ENCODE results near the gene LRRC36. TPM values are rescaled to one million over a fixed set of nuclear protein-coding genes. Genes with fewer than 3 reads are reported as not detected.
"Not testable (repeated sequence)": the region's sequence is repeated elsewhere in the genome, so short reads cannot be mapped to it uniquely, and the experiment has no call there.

LRRC36 gene
- total RNA-seq, 1 donor from 2014 or later = not detected

DNA sequence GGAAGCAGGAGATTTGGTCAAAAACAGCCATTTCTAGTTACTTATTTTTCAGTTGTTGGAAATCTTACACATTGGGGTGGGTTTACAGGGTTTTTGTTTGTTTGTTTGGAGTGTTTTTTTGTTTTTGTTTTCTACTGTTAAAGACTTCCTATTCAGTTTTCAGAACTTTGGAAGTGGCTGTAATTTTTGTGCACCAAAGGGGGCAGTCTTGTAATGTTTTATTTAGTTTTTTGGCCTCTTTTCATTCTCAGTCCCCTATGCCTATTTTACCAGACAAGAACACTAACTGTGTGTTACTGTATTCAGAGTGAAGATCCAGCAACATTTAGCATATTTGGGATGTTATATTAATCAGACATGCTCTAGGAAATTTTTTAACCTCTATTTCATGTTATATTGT is 46.0 kb downstream of the LRRC36 start:
- TF ChIP-seq, protein P1, sequence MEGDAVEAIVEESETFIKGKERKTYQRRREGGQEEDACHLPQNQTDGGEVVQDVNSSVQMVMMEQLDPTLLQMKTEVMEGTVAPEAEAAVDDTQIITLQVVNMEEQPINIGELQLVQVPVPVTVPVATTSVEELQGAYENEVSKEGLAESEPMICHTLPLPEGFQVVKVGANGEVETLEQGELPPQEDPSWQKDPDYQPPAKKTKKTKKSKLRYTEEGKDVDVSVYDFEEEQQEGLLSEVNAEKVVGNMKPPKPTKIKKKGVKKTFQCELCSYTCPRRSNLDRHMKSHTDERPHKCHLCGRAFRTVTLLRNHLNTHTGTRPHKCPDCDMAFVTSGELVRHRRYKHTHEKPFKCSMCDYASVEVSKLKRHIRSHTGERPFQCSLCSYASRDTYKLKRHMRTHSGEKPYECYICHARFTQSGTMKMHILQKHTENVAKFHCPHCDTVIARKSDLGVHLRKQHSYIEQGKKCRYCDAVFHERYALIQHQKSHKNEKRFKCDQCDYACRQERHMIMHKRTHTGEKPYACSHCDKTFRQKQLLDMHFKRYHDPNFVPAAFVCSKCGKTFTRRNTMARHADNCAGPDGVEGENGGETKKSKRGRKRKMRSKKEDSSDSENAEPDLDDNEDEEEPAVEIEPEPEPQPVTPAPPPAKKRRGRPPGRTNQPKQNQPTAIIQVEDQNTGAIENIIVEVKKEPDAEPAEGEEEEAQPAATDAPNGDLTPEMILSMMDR (IDR thresholded peaks at IDR 0.05; ENCODE audit: insufficient read depth, low read length, severe bottlenecking) = peak; percentile 38
- Histone ChIP-seq H3K27me3 (ENCODE audit: control insufficient read depth, insufficient read depth, low read length) (no peaks in the 10 kb centered on the region), H3K36me3 (ENCODE audit: control insufficient read depth, insufficient read depth, low read length) (no peaks in the 10 kb centered on the region), H3K4me3 (ENCODE audit: low read depth, low read length) (no peak overlapping the region)
- DNase-seq (ENCODE audit: low read depth) (peak; percentile 42), FAIRE-seq (no peak)

DNA sequence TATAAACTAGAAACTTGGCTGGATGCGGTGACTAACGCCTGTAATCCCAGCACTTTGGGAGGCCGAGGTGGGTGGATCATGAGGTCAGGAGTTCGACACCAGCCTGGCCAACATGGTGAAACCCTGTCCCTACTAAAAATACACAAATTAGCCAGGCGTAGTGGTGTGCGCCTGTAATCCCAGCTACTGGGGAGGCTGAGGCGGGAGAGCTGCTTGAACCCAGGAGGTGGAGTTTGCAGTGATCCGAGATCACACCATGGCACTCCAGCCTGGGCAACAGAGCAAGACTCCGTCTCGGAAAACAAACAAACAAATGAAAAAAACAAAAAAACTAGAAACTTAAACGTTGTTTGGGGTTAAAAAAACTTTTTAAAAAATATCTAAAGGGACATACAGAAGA is 49.4 kb downstream of the LRRC36 start:
- not testable (repeated sequence) for H3K27me3 ChIP-seq (ENCODE audit: control insufficient read depth, insufficient read depth, low read length); FAIRE-seq; H3K36me3 ChIP-seq (ENCODE audit: control insufficient read depth, insufficient read depth, low read length); DNase-seq (ENCODE audit: low read depth); H3K4me3 ChIP-seq (ENCODE audit: low read depth, low read length)

DNA sequence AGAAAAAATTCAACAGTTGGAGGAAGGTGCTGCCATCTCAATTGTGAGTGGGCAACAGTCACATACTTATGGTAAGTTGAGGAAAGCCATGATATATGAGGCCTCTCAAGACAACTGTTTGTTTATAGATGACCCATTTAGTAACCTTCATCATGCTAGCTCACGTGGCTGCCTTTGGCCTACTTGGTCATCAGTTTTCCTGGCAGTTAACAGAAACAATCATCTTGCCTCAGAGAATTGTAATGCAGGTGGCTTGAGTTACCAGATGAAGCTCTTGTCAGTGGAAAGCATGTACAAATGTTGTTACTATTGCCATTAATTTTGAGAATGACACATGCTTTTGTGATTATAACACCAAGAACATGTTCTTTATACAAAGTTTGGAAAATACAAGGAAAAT is 52.0 kb downstream of the LRRC36 start:
- H3K4me3 ChIP-seq (ENCODE audit: low read depth, low read length) = no peak overlapping the region
- DNase-seq (ENCODE audit: low read depth) = no peak
- TF ChIP-seq, protein P1 (IDR thresholded peaks at IDR 0.05; ENCODE audit: insufficient read depth, low read length, severe bottlenecking) = no peak
- FAIRE-seq = no peak
- no peaks in the 10 kb centered on the region for H3K36me3 ChIP-seq (ENCODE audit: control insufficient read depth, insufficient read depth, low read length)
- no peaks in the 10 kb centered on the region for H3K27me3 ChIP-seq (ENCODE audit: control insufficient read depth, insufficient read depth, low read length)

DNA sequence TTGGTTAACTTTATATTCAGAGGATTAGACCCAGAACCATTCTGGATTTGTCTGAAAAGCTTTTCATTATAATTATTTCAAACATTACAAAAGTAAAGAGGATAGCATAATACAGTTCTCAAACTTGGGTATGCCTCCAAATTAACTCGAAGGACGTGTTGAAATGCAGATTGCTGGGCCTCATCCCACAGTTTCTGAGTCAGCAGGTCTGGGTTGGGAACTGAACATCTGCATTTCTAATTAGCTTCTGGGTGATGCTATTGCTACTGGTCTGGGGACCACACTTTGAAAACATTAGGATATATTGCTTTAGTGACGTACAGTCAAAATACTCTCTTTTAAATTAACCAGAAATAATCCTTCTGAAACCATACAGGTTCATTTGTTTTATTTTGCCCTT is 56.7 kb downstream of the LRRC36 start:
- Histone ChIP-seq H3K27me3 (ENCODE audit: control insufficient read depth, insufficient read depth, low read length) (peaks cover 2% of the 10 kb centered on the region), H3K36me3 (ENCODE audit: control insufficient read depth, insufficient read depth, low read length) (no peaks in the 10 kb centered on the region), H3K4me3 (ENCODE audit: low read depth, low read length) (no peak overlapping the region)
- DNase-seq (ENCODE audit: low read depth) (no peak), FAIRE-seq (no peak)
- TF ChIP-seq, protein P1 (IDR thresholded peaks at IDR 0.05; ENCODE audit: insufficient read depth, low read length, severe bottlenecking) = no peak

DNA sequence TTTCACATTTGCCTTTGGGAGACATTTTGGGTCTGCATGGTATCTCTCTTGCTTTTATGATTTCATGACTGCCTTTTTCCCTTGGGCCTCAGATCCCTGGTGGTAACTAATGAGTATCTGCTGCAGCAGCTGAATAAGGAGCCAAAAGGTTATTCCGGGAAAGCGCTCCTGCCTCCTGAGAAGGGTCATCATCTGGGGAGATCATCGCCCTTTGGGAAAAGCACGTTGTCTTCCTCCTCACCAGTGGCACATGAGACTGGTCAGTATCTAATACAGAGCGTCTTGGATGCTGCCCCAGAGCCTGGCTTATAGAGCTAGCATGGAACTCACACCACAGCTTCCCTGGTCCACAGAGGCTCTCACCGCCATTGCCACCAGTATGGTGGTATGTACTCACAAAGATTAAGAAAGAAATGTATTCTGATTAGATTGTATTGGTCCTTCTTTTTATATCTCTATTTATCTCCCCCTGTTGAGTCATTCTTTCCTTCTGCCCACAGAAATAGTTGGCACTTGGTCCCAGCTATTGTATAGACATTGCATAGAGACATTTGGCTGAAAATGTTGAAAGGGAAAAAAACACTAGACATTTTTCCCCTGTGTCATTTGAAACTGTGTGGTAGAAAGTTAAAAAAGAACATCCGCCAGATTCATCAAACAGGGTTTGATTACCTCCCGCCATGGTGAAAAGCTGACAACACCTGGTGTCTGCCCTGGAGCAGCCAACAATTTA is 58.3 kb downstream of the LRRC36 start:
- no peak for FAIRE-seq
- TF ChIP-seq, protein P1 (IDR thresholded peaks at IDR 0.05; ENCODE audit: insufficient read depth, low read length, severe bottlenecking) = no peak
- no peak for DNase-seq (ENCODE audit: low read depth)
- H3K4me3 ChIP-seq (ENCODE audit: low read depth, low read length) = no peak overlapping the region
- H3K27me3 ChIP-seq (ENCODE audit: control insufficient read depth, insufficient read depth, low read length) = peaks cover 5% of the 10 kb centered on the region
- no peaks in the 10 kb centered on the region for H3K36me3 ChIP-seq (ENCODE audit: control insufficient read depth, insufficient read depth, low read length)

DNA sequence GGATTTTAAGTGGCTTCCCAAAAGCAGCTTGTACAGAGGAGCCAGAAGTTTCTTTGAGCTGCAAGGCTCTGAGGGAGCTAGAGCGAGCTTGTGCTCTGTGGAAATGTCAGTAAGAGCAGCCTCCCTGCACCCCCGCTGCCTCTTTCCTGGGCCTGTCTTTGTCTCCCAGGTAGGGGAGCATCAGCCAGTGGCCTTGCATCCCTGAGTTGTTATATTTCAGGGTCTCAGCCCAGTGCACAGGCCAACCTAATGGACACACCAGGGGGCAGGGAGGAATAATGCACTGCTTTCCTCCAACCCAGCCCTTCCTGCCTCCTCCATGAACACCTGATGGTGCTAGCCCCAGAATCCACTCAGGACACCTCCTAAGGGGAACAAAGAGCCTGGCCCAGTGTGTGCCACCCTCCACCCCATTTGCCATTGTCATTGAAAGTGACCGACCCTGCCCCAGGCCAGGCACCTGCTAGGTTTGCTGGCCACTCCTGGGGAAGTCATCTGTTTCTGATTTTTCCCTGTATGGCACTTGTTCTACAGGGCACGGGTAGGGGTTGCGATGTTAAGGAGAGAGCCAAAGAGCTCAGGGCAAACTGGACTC is 60.3 kb downstream of the LRRC36 start:
- no peak overlapping the region for H3K4me3 ChIP-seq (ENCODE audit: low read depth, low read length)
- no peak for DNase-seq (ENCODE audit: low read depth)
- H3K36me3 ChIP-seq (ENCODE audit: control insufficient read depth, insufficient read depth, low read length) = no peaks in the 10 kb centered on the region
- no peak for FAIRE-seq
- H3K27me3 ChIP-seq (ENCODE audit: control insufficient read depth, insufficient read depth, low read length) = peaks cover 6% of the 10 kb centered on the region
- TF ChIP-seq, protein P1 (IDR thresholded peaks at IDR 0.05; ENCODE audit: insufficient read depth, low read length, severe bottlenecking) = no peak
